ENCODE measurements around the gene KIN. TPM values are rescaled to one million over a fixed set of nuclear protein-coding genes. Genes with fewer than 3 reads are reported as not detected.

KIN gene
- polyA plus RNA-seq, 1 experiment, result 2.6 TPM

- no peak for DNase-seq (ENCODE audit: low read depth)
- CTCF ChIA-PET, result interaction anchor here (0.5 to 1.8 kb wide), 3 partner anchors 11 to 1395 kb away, joined by 3 to 6 read pairs (median 3); no protein-coding TSS in a partner anchor
- Histone ChIP-seq H3K27me3 (ENCODE audit: control insufficient read depth, insufficient read depth, low read length) (0 out of 2 replicates have a peak, but pooled peaks cover 1% of the 10 kb centered on the region), H3K36me3 (ENCODE audit: control insufficient read depth, insufficient read depth, low read length) (peaks cover 17% of the 10 kb centered on the region), H3K4me3 (ENCODE audit: low read depth, low read length) (no peak overlapping the region)
- POLR2A ChIA-PET, result interaction anchor here (0.6 kb wide), 1 partner anchor 8 kb away, joined by 3 read pairs; no protein-coding TSS in a partner anchor
- TF ChIP-seq CTCF (IDR thresholded peaks at IDR 0.05; ENCODE audit: insufficient read depth, low read depth, low read length), result no peak
Measured at GRCh38 chr10:7808686-7809267, 21.0 kb upstream of the KIN start.

GRCh38 chr10:7804741-7805140, 16.9 kb upstream of the KIN start:
- ChIA-PET CTCF (no interaction called here), POLR2A (no interaction called here)
- Histone ChIP-seq H3K4me3 (ENCODE audit: low read depth, low read length) (no peak overlapping the region), H3K27me3 (ENCODE audit: control insufficient read depth, insufficient read depth, low read length) (no peaks in the 10 kb centered on the region), H3K36me3 (ENCODE audit: control insufficient read depth, insufficient read depth, low read length) (peaks cover 26% of the 10 kb centered on the region)
- no peak for DNase-seq (ENCODE audit: low read depth)
- no peak for TF ChIP-seq CTCF (IDR thresholded peaks at IDR 0.05; ENCODE audit: insufficient read depth, low read depth, low read length)

GRCh38 chr10:7804216-7804615, 16.4 kb upstream of the KIN start:
- DNase-seq (ENCODE audit: low read depth), result no peak
- TF ChIP-seq CTCF (IDR thresholded peaks at IDR 0.05; ENCODE audit: insufficient read depth, low read depth, low read length), result no peak
- Histone ChIP-seq H3K36me3 (ENCODE audit: control insufficient read depth, insufficient read depth, low read length) (peaks cover 26% of the 10 kb centered on the region), H3K4me3 (ENCODE audit: low read depth, low read length) (no peak overlapping the region), H3K27me3 (ENCODE audit: control insufficient read depth, insufficient read depth, low read length) (no peaks in the 10 kb centered on the region)
- ChIA-PET CTCF (no interaction called here), POLR2A (no interaction called here)

GRCh38 chr10:7802606-7803005, 14.8 kb upstream of the KIN start:
- Histone ChIP-seq H3K4me3 (ENCODE audit: low read depth, low read length) (no peak overlapping the region), H3K27me3 (ENCODE audit: control insufficient read depth, insufficient read depth, low read length) (no peaks in the 10 kb centered on the region), H3K36me3 (ENCODE audit: control insufficient read depth, insufficient read depth, low read length) (peaks cover 23% of the 10 kb centered on the region)
- CTCF ChIA-PET, result interaction anchor here (0.7 to 1.4 kb wide), 2 partner anchors 11 to 16 kb away, joined by 3 to 4 read pairs; partner anchors contain the start of gene TAF3
- DNase-seq (ENCODE audit: low read depth), result no peak
- no peak for TF ChIP-seq CTCF (IDR thresholded peaks at IDR 0.05; ENCODE audit: insufficient read depth, low read depth, low read length)
- POLR2A ChIA-PET, result no interaction called here

- ChIA-PET POLR2A (interaction anchor here (0.9 kb wide), 1 partner anchor 10 kb away, joined by 6 read pairs; the partner anchor contains the start of genes ATP5F1C and KIN), CTCF (interaction anchor here (0.9 to 1.2 kb wide), 2 partner anchors 12 to 22 kb away, joined by 3 read pairs; no protein-coding TSS in a partner anchor)
- no peak for TF ChIP-seq CTCF (IDR thresholded peaks at IDR 0.05; ENCODE audit: insufficient read depth, low read depth, low read length)
- Histone ChIP-seq H3K27me3 (ENCODE audit: control insufficient read depth, insufficient read depth, low read length) (no peaks in the 10 kb centered on the region), H3K4me3 (ENCODE audit: low read depth, low read length) (no peak overlapping the region), H3K36me3 (ENCODE audit: control insufficient read depth, insufficient read depth, low read length) (peaks cover 9% of the 10 kb centered on the region)
- DNase-seq (ENCODE audit: low read depth), result peak; percentile 82
Measured at GRCh38 chr10:7797582-7797981, 9.8 kb upstream of the KIN start.

All from BJ (cell line).